Mucosa of stomach (tissue), 1 donor: ENCODE data around the gene ACOX2.

ENCODE experiments used
- H3K27me3 ChIP-seq: one replicate; pipeline ENCODE4 v1.7.0; 2013; ENCODE audit warnings: mild to moderate bottlenecking, low read length; ENCODE audit not compliant: control insufficient read depth, insufficient read depth
- H3K36me3 ChIP-seq: one replicate; pipeline ENCODE4 v1.7.0; 2013; ENCODE audit warnings: low read length; ENCODE audit not compliant: control insufficient read depth, insufficient read depth
- H3K4me1 ChIP-seq: one replicate; pipeline ENCODE4 v1.7.0; 2013; ENCODE audit warnings: mild to moderate bottlenecking, low read length; ENCODE audit not compliant: control insufficient read depth, insufficient read depth
- H3K4me3 ChIP-seq: one replicate; pipeline ENCODE4 v1.7.0; 2013; ENCODE audit warnings: low read length
- H3K9ac ChIP-seq: one replicate; pipeline ENCODE4 v1.7.0; 2013; ENCODE audit warnings: mild to moderate bottlenecking, low read length, moderate library complexity
- H3K9me3 ChIP-seq: one replicate; pipeline ENCODE4 v1.7.0; 2013; ENCODE audit warnings: mild to moderate bottlenecking, low read length, moderate library complexity; ENCODE audit not compliant: control insufficient read depth
- donor health status: Pancreatic carcinoma.

ACOX2 gene

GRCh38 chr3:58508437-58508836 lies 28.6 kb downstream of the ACOX2 start:
- Histone ChIP-seq H3K9me3 (no peaks in the 10 kb centered on the region), H3K27me3 (no peaks in the 10 kb centered on the region), H3K4me3 (no peak overlapping the region), H3K4me1 (no peaks in the 10 kb centered on the region), H3K36me3 (no peaks in the 10 kb centered on the region), H3K9ac (no peak overlapping the region)

GRCh38 chr3:58507356-58508078 lies 29.5 kb downstream of the ACOX2 start:
- Histone ChIP-seq H3K9ac (no peak overlapping the region), H3K27me3 (no peaks in the 10 kb centered on the region), H3K9me3 (no peaks in the 10 kb centered on the region), H3K4me3 (no peak overlapping the region), H3K36me3 (no peaks in the 10 kb centered on the region), H3K4me1 (no peaks in the 10 kb centered on the region)

GRCh38 chr3:58502872-58503271 lies 34.1 kb downstream of the ACOX2 start:
- no peak overlapping the region for H3K4me3 ChIP-seq
- no peaks in the 10 kb centered on the region for H3K36me3 ChIP-seq
- no peaks in the 10 kb centered on the region for H3K4me1 ChIP-seq
- no peaks in the 10 kb centered on the region for H3K9me3 ChIP-seq
- H3K9ac ChIP-seq: no peak overlapping the region
- no peaks in the 10 kb centered on the region for H3K27me3 ChIP-seq

DNA sequence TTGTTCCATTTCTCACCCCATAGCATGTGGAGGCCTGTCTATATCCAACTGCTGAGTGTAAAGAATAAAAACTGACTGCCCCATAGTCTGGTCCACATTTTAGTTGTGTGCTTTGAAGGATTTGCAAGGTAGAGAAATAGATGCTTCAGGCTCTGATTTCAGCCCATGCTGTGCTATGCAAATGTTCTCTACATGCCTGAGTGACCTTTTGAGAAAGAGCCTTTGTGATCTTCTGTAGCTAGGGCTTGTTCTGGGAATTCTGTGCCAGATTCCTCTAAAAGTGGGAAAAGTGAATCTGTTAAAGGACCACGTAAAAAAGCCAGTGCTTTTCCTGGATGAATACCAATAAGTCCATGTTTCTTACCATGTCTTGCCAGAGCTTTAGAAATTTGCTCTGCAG lies 39.9 kb downstream of the ACOX2 start:
- no peak overlapping the region for H3K9ac ChIP-seq
- no peaks in the 10 kb centered on the region for H3K36me3 ChIP-seq
- H3K4me1 ChIP-seq: peaks cover 11% of the 10 kb centered on the region
- no peaks in the 10 kb centered on the region for H3K9me3 ChIP-seq
- H3K27me3 ChIP-seq: no peaks in the 10 kb centered on the region
- H3K4me3 ChIP-seq: no peak overlapping the region

DNA sequence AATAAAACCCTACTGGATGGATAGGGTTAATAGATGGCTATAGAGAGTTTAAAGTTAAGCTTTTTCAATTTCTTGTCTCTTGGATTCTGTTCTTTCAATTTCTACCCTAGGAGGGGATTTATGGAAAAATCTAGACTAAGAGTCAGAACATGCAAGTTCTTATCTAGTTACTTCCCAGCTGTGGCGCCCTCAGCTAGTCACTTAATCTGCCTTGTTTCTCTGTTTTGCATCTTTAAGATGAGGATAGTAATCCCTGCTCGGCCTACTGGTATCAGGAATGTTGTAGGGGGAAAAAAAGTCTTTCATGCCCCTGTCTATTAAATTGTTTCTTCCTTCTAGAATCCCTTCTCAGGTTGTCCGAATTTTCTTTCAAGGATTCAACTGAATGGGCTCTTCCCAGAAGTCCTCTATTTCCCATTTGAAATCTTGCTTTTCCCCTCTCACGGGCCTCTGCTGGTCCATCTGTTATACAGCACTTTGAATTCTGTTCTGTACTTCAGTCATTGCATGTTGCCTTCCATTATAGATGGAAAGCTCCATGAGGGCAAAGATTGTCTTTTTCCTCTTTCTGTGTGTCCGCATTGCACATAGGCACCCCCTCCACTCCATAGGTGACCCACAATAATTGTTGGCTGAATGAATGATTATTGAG lies 40.7 kb downstream of the ACOX2 start:
- Histone ChIP-seq H3K27me3 (no peaks in the 10 kb centered on the region), H3K4me1 (peaks cover 12% of the 10 kb centered on the region), H3K9me3 (no peaks in the 10 kb centered on the region), H3K4me3 (no peak overlapping the region), H3K9ac (no peak overlapping the region), H3K36me3 (no peaks in the 10 kb centered on the region)

- Histone ChIP-seq H3K27me3 (no peaks in the 10 kb centered on the region), H3K9me3 (no peaks in the 10 kb centered on the region), H3K4me1 (peaks cover 18% of the 10 kb centered on the region), H3K36me3 (no peaks in the 10 kb centered on the region), H3K9ac (no peak overlapping the region), H3K4me3 (no peak overlapping the region)
These were observed 41.9 kb downstream of the ACOX2 start for GRCh38 chr3:58495101-58495500.

DNA sequence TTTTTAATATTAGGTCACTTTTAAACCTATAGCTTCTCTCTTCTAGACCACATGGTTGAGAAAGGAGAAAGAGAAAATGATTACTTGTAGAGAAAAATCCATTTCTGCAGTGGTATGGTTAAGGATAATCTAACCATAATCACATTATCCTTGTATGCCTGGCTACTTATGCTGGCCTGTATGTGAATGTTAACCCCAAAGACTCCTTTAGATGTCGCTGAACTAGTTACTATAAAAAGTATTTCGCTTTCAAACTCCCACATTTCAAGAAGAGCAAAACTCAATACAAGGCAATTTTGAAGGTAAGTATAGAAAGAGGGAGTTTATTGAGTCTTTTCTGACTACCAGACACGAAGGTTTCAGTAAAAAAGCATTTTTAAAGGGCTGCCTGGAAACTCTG lies 42.9 kb downstream of the ACOX2 start:
- no peaks in the 10 kb centered on the region for H3K27me3 ChIP-seq
- no peaks in the 10 kb centered on the region for H3K9me3 ChIP-seq
- no peak overlapping the region for H3K4me3 ChIP-seq
- H3K36me3 ChIP-seq: no peaks in the 10 kb centered on the region
- peaks cover 18% of the 10 kb centered on the region for H3K4me1 ChIP-seq
- no peak overlapping the region for H3K9ac ChIP-seq

- H3K9ac ChIP-seq: peak overlapping the region; percentile 78
- H3K9me3 ChIP-seq: no peaks in the 10 kb centered on the region
- no peaks in the 10 kb centered on the region for H3K27me3 ChIP-seq
- H3K4me1 ChIP-seq: peaks cover 19% of the 10 kb centered on the region
- no peaks in the 10 kb centered on the region for H3K36me3 ChIP-seq
- peak overlapping the region; percentile 57 for H3K4me3 ChIP-seq
These were observed 44.5 kb downstream of the ACOX2 start for GRCh38 chr3:58492494-58492905.

GRCh38 chr3:58491506-58492402 lies 45.2 kb downstream of the ACOX2 start, which contains the start of gene KCTD6:
TSS of gene KCTD6 (plus strand) at chr3:58492096. CDS start at chr3:58498756, 6,660 bp downstream.
- Histone ChIP-seq H3K4me3 (peak within 1 kb of the TSS; percentile 57), H3K27me3 (no peaks in the 10 kb centered on the region), H3K36me3 (no peaks in the 10 kb centered on the region), H3K9ac (peak within 1 kb of the TSS; percentile 78), H3K4me1 (peaks cover 26% of the 10 kb centered on the region), H3K9me3 (no peaks in the 10 kb centered on the region)

DNA sequence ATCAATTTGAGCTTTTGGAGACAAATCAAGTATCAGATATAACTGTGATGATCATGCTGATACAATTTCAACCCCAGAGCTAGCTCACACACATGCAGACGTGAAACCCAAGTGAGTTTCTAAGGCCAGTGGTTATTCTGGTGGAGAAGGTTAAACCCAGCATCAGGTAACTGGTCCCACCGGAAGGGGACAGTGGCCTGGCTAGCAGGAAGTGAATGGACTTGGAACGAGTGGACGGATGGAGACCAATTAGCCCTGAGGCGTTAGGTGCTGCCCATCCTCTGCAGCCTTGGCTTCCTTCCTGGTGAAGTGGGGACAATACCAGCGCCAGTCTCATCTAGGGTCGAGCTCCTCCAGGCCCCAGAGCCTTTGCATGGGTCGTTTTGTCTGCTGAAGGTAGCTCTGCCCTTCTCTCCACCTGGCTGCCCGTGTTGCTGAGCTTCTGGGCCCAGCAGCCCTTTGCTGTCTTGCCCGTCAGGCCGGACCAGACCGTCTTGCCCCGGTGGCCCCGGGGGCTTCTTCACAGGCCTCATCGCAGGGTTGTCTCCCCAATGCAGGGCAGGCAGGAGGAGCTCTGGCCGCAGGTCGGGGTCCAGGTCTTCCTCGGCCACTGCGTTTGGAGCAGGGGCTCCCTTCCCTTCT lies 46.0 kb downstream of the ACOX2 start:
- H3K9ac ChIP-seq: peak overlapping the region; percentile 53
- H3K27me3 ChIP-seq: no peaks in the 10 kb centered on the region
- peaks cover 27% of the 10 kb centered on the region for H3K4me1 ChIP-seq
- H3K4me3 ChIP-seq: no peak overlapping the region
- H3K9me3 ChIP-seq: no peaks in the 10 kb centered on the region
- H3K36me3 ChIP-seq: no peaks in the 10 kb centered on the region

- H3K4me3 ChIP-seq: no peak overlapping the region
- no peaks in the 10 kb centered on the region for H3K27me3 ChIP-seq
- H3K36me3 ChIP-seq: no peaks in the 10 kb centered on the region
- peaks cover 27% of the 10 kb centered on the region for H3K4me1 ChIP-seq
- H3K9ac ChIP-seq: no peak overlapping the region
- H3K9me3 ChIP-seq: no peaks in the 10 kb centered on the region
These were observed 48.0 kb downstream of the ACOX2 start for GRCh38 chr3:58488967-58489366.
